ENCODE data around the gene CHD9. TPM values are rescaled to one million over a fixed set of nuclear protein-coding genes. Genes with fewer than 3 reads are reported as not detected.

CHD9 gene
- total RNA-seq, 1 experiment from 2014 or later = 26.3 TPM

- Histone ChIP-seq H4K20me1 (ENCODE audit: insufficient read depth) (no peaks in the 10 kb centered on the region), H3K27ac (no peak overlapping the region), H3K9me2 (ENCODE audit: insufficient read depth) (no peaks in the 10 kb centered on the region), H3K36me3 (ENCODE audit: low read depth) (no peaks in the 10 kb centered on the region), H3K27me3 (ENCODE audit: insufficient read depth, low read depth) (no peaks in the 10 kb centered on the region), H3K4me2 (no peak overlapping the region), H3K79me2 (ENCODE audit: low read depth) (no peaks in the 10 kb centered on the region), H3F3A (ENCODE audit: insufficient read depth, low read depth) (no peaks in the 10 kb centered on the region), H2AFZ (no peak overlapping the region), H3K4me3 (no peak overlapping the region), H3K4me1 (replicated peaks; ENCODE audit: insufficient read depth) (peaks cover 12% of the 10 kb centered on the region; the same call in 1 of the 2 replicates), H3K9me3 (ENCODE audit: insufficient read depth, low read depth) (no peaks in the 10 kb centered on the region)
- CTCF ChIA-PET = interaction anchor here (0.7 kb wide), 1 partner anchor 117 kb away, joined by 7 read pairs; no protein-coding TSS in a partner anchor
- no peak for DNase-seq
- no TSS peak for BruUV-seq (replicated peaks)
- no peak for TF ChIP-seq EZH2 (IDR thresholded peaks at IDR 0.05; ENCODE audit: low read depth)
- TF ChIP-seq, protein P1, sequence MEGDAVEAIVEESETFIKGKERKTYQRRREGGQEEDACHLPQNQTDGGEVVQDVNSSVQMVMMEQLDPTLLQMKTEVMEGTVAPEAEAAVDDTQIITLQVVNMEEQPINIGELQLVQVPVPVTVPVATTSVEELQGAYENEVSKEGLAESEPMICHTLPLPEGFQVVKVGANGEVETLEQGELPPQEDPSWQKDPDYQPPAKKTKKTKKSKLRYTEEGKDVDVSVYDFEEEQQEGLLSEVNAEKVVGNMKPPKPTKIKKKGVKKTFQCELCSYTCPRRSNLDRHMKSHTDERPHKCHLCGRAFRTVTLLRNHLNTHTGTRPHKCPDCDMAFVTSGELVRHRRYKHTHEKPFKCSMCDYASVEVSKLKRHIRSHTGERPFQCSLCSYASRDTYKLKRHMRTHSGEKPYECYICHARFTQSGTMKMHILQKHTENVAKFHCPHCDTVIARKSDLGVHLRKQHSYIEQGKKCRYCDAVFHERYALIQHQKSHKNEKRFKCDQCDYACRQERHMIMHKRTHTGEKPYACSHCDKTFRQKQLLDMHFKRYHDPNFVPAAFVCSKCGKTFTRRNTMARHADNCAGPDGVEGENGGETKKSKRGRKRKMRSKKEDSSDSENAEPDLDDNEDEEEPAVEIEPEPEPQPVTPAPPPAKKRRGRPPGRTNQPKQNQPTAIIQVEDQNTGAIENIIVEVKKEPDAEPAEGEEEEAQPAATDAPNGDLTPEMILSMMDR (conservative IDR thresholded peaks at IDR 0.05) = no peak
- intact Hi-C loops (cut with micrococcal nuclease; ENCODE audit: unreplicated experiment) = no loop called here
- POLR2A ChIA-PET (ENCODE audit: unreplicated experiment) = interaction anchor here (0.7 kb wide), 1 partner anchor 114 kb away, joined by 5 read pairs; no protein-coding TSS in a partner anchor
Observed at GRCh38 chr16:53029971-53030370, 24.8 kb upstream of the CHD9 start.

- no TSS peak for BruUV-seq (replicated peaks)
- Histone ChIP-seq H3K79me2 (ENCODE audit: low read depth) (no peaks in the 10 kb centered on the region), H3F3A (ENCODE audit: insufficient read depth, low read depth) (no peaks in the 10 kb centered on the region), H4K20me1 (ENCODE audit: insufficient read depth) (no peaks in the 10 kb centered on the region), H2AFZ (no peak overlapping the region), H3K4me1 (replicated peaks; ENCODE audit: insufficient read depth) (peaks cover 12% of the 10 kb centered on the region; the same call in 1 of the 2 replicates), H3K36me3 (ENCODE audit: low read depth) (no peaks in the 10 kb centered on the region), H3K9me2 (ENCODE audit: insufficient read depth) (no peaks in the 10 kb centered on the region), H3K4me2 (peak overlapping the region; percentile 30; the same call in 1 of the 2 replicates), H3K9me3 (ENCODE audit: insufficient read depth, low read depth) (no peaks in the 10 kb centered on the region), H3K27ac (no peak overlapping the region), H3K4me3 (no peak overlapping the region), H3K27me3 (ENCODE audit: insufficient read depth, low read depth) (no peaks in the 10 kb centered on the region)
- ChIA-PET POLR2A (ENCODE audit: unreplicated experiment) (no interaction called here), CTCF (no interaction called here)
- intact Hi-C loops (cut with micrococcal nuclease; ENCODE audit: unreplicated experiment) = no loop called here
- DNase-seq = peak in 1 of 2 experiments; percentile 76
- no peak for TF ChIP-seq EZH2 (IDR thresholded peaks at IDR 0.05; ENCODE audit: low read depth)
- TF ChIP-seq, protein P1 (conservative IDR thresholded peaks at IDR 0.05) = no peak
Observed at GRCh38 chr16:53031323-53031942, 23.4 kb upstream of the CHD9 start.

- intact Hi-C loops (cut with micrococcal nuclease; ENCODE audit: unreplicated experiment) = no loop called here
- BruUV-seq (replicated peaks) = no TSS peak
- H3K9me2 ChIP-seq (ENCODE audit: insufficient read depth) = no peaks in the 10 kb centered on the region
- H3K79me2 ChIP-seq (ENCODE audit: low read depth) = no peaks in the 10 kb centered on the region
- no peak overlapping the region for H2AFZ ChIP-seq
- H3K9me3 ChIP-seq (ENCODE audit: insufficient read depth, low read depth) = no peaks in the 10 kb centered on the region
- no peaks in the 10 kb centered on the region for H3K36me3 ChIP-seq (ENCODE audit: low read depth)
- H3K4me3 ChIP-seq = no peak overlapping the region
- H3K27me3 ChIP-seq (ENCODE audit: insufficient read depth, low read depth) = no peaks in the 10 kb centered on the region
- TF ChIP-seq, protein P1 (conservative IDR thresholded peaks at IDR 0.05) = no peak
- no peak for TF ChIP-seq EZH2 (IDR thresholded peaks at IDR 0.05; ENCODE audit: low read depth)
- H3K4me2 ChIP-seq = no peak overlapping the region
- H3F3A ChIP-seq (ENCODE audit: insufficient read depth, low read depth) = no peaks in the 10 kb centered on the region
- peaks cover 12% of the 10 kb centered on the region; the same call in 1 of the 2 replicates for H3K4me1 ChIP-seq (replicated peaks; ENCODE audit: insufficient read depth)
- H3K27ac ChIP-seq = no peak overlapping the region
- POLR2A ChIA-PET (ENCODE audit: unreplicated experiment) = no interaction called here
- CTCF ChIA-PET = no interaction called here
- H4K20me1 ChIP-seq (ENCODE audit: insufficient read depth) = no peaks in the 10 kb centered on the region
- no peak for DNase-seq
Observed at GRCh38 chr16:53034306-53034705, 20.5 kb upstream of the CHD9 start.

Data from PC-9 (cell line).